Memory B cell (primary cell): ENCODE results near the gene RCOR2.

Source experiments
- ATAC-seq: fragments of 150-1000 bp; cut with Tn5 transposase; 2 replicates; pipeline ENCODE4 v1.10.0; 2021; ENCODE audit warnings: low read depth, mild to moderate bottlenecking, moderate library complexity
- DNase-seq, 2 donors: peaks; one replicate each; pipeline ENCODE4 v3.0.0; 2022; ENCODE audit warnings: low spot score in 2 of 2
- H3K27ac Mint-ChIP-seq: one replicate; pipeline ENCODE4 v1.8.0; 2022; ENCODE audit warnings: mild to moderate bottlenecking, moderate library complexity, mixed read lengths
- H3K27me3 Mint-ChIP-seq: one replicate; pipeline ENCODE4 v1.8.0; 2022; ENCODE audit warnings: mixed read lengths
- H3K36me3 Mint-ChIP-seq: one replicate; pipeline ENCODE4 v1.8.0; 2022; ENCODE audit warnings: mild to moderate bottlenecking, mixed read lengths
- H3K4me1 Mint-ChIP-seq: one replicate; pipeline ENCODE4 v1.8.0; 2022; ENCODE audit warnings: mixed read lengths
- H3K4me3 Mint-ChIP-seq: one replicate; pipeline ENCODE4 v1.8.0; 2022; ENCODE audit warnings: mild to moderate bottlenecking, moderate library complexity, mixed read lengths
- H3K9me3 Mint-ChIP-seq: one replicate; pipeline ENCODE4 v1.8.0; 2022; ENCODE audit warnings: mixed read lengths

RCOR2 gene

GRCh38 chr11:63887386-63887999 lies 29.5 kb downstream of the RCOR2 start:
- Mint-ChIP-seq H3K4me3 (peak overlapping the region; percentile 59), H3K9me3 (no peaks in the 10 kb centered on the region), H3K27ac (peak overlapping the region; percentile 85), H3K27me3 (no peaks in the 10 kb centered on the region), H3K36me3 (no peaks in the 10 kb centered on the region), H3K4me1 (peaks cover 55% of the 10 kb centered on the region)
- DNase-seq (no peak), ATAC-seq (no peak)

DNA sequence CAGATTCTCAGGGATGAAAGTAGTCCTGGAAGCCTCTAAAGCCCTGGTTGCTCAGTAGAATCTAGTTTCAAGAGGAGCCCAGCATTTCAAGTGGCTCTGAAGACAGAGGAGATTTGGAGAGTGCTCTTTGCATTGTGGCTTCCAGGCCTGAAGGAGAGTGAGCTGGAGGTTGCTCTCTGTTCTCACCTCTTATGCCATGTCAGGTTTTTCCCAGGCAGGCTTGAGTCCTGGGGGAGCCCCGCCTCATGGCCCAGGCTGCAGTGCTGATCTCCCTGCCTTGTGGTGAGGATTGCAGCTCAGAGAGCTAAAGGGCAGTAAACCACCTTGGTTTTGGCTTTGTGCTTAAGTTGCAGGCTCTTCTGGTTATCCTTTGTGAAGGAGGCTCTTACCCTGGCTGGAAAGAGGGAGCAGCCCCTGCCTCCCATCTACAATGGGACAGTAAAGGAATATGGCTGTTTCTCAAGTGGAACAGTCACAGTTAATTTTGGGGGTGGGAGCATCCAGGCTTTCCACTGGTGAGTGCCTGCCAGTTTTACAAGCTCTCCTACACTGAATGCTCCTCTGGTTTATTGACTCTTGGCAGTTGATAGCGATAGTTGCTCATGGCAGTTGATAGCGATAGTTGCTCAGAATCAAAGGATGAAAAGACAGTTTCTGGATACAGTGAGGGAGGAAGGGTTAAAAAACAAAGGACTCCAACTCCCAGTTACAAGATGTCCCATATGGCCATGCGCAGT lies 32.6 kb downstream of the RCOR2 start:
- Mint-ChIP-seq H3K27ac (peak overlapping the region; percentile 84), H3K4me1 (peaks cover 44% of the 10 kb centered on the region), H3K36me3 (peaks cover 2% of the 10 kb centered on the region)

DNA sequence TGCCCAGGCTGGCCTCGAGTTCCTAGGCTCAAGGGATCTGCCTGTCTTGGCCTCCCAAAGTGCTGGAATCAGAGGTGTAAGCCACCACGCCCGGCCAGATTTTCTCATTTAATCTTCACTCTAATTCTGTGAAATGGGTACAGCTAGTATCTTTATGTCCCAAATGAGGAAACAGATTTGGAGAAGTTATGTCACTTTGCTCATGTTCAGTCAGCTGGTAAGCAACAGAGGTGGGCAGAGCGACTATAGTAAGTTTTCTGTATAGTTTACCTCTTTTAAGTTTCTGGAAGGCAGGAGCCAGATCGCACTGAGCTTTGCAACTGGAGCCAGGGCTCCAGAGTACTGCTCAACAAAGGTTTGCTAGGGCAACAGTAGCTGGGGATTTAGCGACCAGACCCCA lies 33.2 kb downstream of the RCOR2 start:
- peak overlapping the region; percentile 41 for H3K4me3 Mint-ChIP-seq

More for the DNA sequence above, 32.6 kb downstream of the RCOR2 start:
- Mint-ChIP-seq H3K27me3 (no peaks in the 10 kb centered on the region), H3K4me3 (peak overlapping the region; percentile 41), H3K9me3 (no peaks in the 10 kb centered on the region)
- DNase-seq (no peak), ATAC-seq (no peak)

DNA sequence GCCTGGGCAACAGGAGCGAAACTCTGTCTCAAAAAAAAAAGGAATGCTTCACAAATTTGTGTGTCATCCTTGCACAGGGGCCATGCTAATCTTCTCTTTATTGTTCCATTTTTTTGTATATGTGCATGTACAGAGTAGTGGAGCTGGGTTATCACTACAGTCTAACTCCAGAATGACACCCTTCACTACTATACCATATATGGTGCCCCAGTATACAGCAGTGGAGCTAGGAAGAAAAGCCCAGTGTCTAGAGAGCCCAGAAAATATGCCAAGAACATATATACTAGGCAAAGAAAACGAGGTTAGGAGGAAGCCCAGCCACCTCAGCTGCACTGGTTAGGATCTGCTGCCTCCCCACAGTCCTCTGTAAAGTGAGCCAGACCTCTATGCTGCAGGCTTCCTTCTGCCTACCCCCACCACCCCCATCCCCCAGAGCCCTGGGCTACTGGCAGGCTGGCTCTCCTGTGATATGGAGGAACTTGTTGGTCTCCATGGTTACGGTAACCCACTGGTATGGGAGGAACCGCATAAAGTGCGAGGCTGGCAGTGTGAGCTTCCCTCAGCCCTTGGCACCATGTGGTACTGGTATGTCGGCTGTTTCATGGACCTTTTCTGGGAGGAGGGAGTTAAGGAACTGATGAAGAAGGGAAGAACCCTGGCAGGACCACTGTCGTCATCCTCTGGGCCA lies 34.3 kb downstream of the RCOR2 start:
- H3K4me3 Mint-ChIP-seq = no peak overlapping the region
- ATAC-seq = peak; percentile 89
- peak overlapping the region; percentile 84 for H3K27ac Mint-ChIP-seq

More for the DNA sequence above, 33.2 kb downstream of the RCOR2 start:
- H3K9me3 Mint-ChIP-seq = no peaks in the 10 kb centered on the region
- DNase-seq (no peak), ATAC-seq (peak; percentile 30)
- peaks cover 41% of the 10 kb centered on the region for H3K4me1 Mint-ChIP-seq
- peak overlapping the region; percentile 84 for H3K27ac Mint-ChIP-seq
- peaks cover 2% of the 10 kb centered on the region for H3K36me3 Mint-ChIP-seq
- H3K27me3 Mint-ChIP-seq = no peaks in the 10 kb centered on the region

DNA sequence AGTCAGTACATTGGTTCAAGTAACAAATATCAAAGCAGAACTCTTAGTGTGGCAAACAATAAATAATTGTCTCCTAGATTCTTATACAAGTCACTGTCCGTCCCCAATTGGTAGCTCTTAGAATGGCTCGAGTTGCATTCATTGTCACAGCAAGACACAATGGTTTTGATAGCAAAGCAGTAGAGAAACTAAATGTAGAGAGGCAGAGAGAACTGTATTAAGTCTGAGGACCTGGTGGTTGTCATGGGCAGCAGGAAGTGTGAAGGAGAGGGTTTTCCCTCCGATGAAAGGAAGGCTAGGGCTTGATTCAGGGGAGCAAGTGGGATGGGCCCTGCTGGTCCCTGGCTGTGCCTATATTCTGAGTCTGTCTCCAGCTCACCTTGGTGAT lies 36.6 kb downstream of the RCOR2 start:
- Mint-ChIP-seq H3K4me1 (peaks cover 33% of the 10 kb centered on the region), H3K27ac (peak overlapping the region; percentile 69), H3K4me3 (no peak overlapping the region), H3K36me3 (peaks cover 6% of the 10 kb centered on the region), H3K9me3 (no peaks in the 10 kb centered on the region), H3K27me3 (no peaks in the 10 kb centered on the region)
- DNase-seq (no peak), ATAC-seq (no peak)

More for the DNA sequence above, 34.3 kb downstream of the RCOR2 start:
- peak in 1 of 2 donors; percentile 23 for DNase-seq
- H3K36me3 Mint-ChIP-seq = peaks cover 4% of the 10 kb centered on the region
- H3K27me3 Mint-ChIP-seq = no peaks in the 10 kb centered on the region
- no peaks in the 10 kb centered on the region for H3K9me3 Mint-ChIP-seq
- H3K4me1 Mint-ChIP-seq = peaks cover 37% of the 10 kb centered on the region

DNA sequence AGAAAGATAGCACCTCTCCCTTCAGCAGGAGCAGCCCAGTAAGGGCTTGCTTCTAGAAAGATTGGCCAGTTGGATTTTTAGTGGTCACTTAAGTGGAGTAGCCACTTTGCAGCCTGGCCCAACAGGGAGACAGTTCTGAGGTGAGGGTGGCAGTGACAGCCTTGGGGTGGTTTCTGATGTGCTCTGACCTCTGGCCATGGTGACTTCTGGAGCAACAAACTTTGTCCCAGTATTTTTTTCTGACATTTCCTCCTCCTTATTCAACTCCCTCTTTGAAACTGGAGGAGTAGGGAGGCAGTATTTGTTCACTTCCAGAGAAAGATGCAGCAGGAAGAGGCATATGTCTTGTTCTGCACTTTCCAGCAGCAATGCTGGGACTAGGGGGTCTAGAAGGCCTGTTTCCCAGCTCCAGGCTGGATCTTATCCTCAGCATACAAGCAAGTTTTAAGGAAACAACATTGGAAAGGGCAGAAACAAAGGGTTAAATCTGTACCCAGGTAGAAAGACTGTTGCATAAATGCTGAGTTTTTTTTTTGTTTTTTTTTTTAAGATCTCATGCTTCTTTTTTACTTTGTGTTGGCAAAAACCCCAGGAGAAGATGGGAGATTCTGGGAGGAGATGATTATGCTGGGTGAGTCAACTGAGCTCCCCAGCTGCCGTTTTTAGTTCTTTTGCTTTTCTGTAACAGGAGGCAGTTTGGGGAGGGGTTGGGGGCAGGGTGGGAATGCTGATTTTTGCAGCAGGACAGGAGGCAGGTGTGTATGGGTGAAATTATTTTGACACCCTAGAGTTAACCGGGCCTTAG lies 37.2 kb downstream of the RCOR2 start:
- peak overlapping the region; percentile 69 for H3K27ac Mint-ChIP-seq
- no peaks in the 10 kb centered on the region for H3K27me3 Mint-ChIP-seq
- ATAC-seq = no peak
- peaks cover 7% of the 10 kb centered on the region for H3K36me3 Mint-ChIP-seq
- DNase-seq = no peak
- H3K4me1 Mint-ChIP-seq = peaks cover 34% of the 10 kb centered on the region
- no peaks in the 10 kb centered on the region for H3K9me3 Mint-ChIP-seq
- H3K4me3 Mint-ChIP-seq = no peak overlapping the region

DNA sequence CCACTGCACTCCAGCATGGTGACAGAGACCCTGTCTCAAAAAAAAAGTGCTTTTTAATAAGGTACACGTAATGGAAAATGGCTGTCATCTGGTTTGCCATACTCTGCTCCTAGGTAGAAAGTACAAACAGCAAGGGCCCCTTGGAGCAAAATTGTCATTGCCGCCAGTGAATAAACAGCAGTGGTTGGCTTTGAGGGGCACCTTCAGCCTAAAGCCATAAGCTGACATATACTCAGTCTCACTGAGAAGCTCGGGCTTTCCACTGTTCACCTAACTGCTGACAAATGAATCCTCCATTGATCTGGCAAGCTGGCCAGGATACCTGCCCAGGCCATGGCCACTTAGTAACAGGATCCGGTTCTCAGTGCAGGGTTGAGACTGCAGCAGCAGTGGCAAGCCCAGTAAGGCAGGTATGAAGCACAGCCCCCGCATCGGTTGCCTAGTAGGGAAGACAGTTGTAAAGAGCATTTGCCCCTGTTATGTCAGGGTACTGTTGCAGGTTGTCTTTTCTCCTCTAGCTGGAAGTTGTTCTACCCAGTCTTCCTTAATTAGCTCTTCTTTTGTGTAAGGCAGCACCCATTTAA lies 39.2 kb downstream of the RCOR2 start:
- H3K36me3 Mint-ChIP-seq = peaks cover 7% of the 10 kb centered on the region
- no peak overlapping the region for H3K4me3 Mint-ChIP-seq
- ATAC-seq = no peak
- H3K4me1 Mint-ChIP-seq = peaks cover 28% of the 10 kb centered on the region
- no peaks in the 10 kb centered on the region for H3K27me3 Mint-ChIP-seq
- H3K9me3 Mint-ChIP-seq = no peaks in the 10 kb centered on the region
- no peak for DNase-seq
- H3K27ac Mint-ChIP-seq = peak overlapping the region; percentile 75

DNA sequence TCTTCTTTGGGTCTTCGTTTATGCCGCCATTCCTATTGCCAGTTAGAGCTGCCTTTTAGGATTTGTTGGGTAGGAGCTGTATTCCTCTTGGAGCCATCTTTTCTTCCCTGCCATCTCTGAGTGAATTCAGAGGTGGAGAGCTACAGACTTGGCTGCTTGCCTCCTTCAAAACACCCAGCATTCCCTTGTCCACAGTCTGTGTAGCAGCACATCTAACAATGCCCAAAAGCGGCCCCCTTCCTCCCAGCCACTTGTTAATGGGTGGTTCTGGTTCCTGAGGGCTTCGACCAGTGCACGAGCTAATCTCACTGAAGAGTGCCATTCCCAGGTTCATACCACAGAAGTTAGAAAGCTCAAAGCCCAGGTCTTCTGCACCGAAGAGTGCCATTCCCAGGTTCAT lies 40.3 kb downstream of the RCOR2 start:
- DNase-seq (no peak), ATAC-seq (no peak)
- no peak overlapping the region for H3K4me3 Mint-ChIP-seq
- H3K27ac Mint-ChIP-seq = no peak overlapping the region
- H3K36me3 Mint-ChIP-seq = peaks cover 7% of the 10 kb centered on the region
- peaks cover 27% of the 10 kb centered on the region for H3K4me1 Mint-ChIP-seq
- H3K9me3 Mint-ChIP-seq = no peaks in the 10 kb centered on the region
- no peaks in the 10 kb centered on the region for H3K27me3 Mint-ChIP-seq

GRCh38 chr11:63875506-63876065 lies 41.4 kb downstream of the RCOR2 start:
- Mint-ChIP-seq H3K36me3 (peaks cover 9% of the 10 kb centered on the region), H3K4me3 (no peak overlapping the region), H3K27me3 (no peaks in the 10 kb centered on the region), H3K9me3 (no peaks in the 10 kb centered on the region), H3K27ac (no peak overlapping the region), H3K4me1 (peaks cover 30% of the 10 kb centered on the region)
- DNase-seq = no peak
- no peak for ATAC-seq

- H3K27me3 Mint-ChIP-seq = no peaks in the 10 kb centered on the region
- no peak overlapping the region for H3K4me3 Mint-ChIP-seq
- H3K27ac Mint-ChIP-seq = peak overlapping the region; percentile 45
- ATAC-seq (no peak), DNase-seq (no peak)
- peaks cover 34% of the 10 kb centered on the region for H3K4me1 Mint-ChIP-seq
- peaks cover 9% of the 10 kb centered on the region for H3K36me3 Mint-ChIP-seq
- H3K9me3 Mint-ChIP-seq = no peaks in the 10 kb centered on the region
Observed at GRCh38 chr11:63874511-63874910, 42.5 kb downstream of the RCOR2 start.

DNA sequence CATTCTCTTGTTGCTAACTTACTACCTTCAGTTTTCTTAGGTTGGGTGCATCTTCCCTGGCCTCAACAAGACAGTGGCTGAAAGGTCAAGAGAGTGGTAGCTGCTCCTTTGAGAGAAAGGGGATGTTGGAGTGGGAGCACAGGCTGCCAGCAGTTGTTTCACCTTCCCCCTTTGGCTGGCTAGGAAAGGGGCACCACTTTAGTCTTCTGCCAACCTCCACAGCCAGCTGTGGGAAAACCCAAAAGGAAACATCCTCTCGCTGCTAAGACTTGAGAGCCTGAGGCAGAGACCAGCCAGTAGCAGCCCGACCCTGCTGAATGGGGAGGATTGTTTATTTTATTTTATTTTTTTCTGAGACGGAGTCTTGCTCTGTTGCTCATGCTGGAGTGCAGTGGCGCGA lies 43.7 kb downstream of the RCOR2 start:
- peak overlapping the region; percentile 45 for H3K27ac Mint-ChIP-seq

GRCh38 chr11:63872800-63873197 lies 44.2 kb downstream of the RCOR2 start:
- no peak overlapping the region for H3K4me3 Mint-ChIP-seq
- H3K27ac Mint-ChIP-seq = peak overlapping the region; percentile 45
- H3K4me1 Mint-ChIP-seq = peaks cover 43% of the 10 kb centered on the region
- DNase-seq (no peak), ATAC-seq (no peak)
- no peaks in the 10 kb centered on the region for H3K27me3 Mint-ChIP-seq
- H3K9me3 Mint-ChIP-seq = no peaks in the 10 kb centered on the region
- peaks cover 9% of the 10 kb centered on the region for H3K36me3 Mint-ChIP-seq

More for the DNA sequence above, 43.7 kb downstream of the RCOR2 start:
- ATAC-seq (no peak), DNase-seq (no peak)
- no peak overlapping the region for H3K4me3 Mint-ChIP-seq
- H3K27me3 Mint-ChIP-seq = no peaks in the 10 kb centered on the region
- H3K4me1 Mint-ChIP-seq = peaks cover 44% of the 10 kb centered on the region
- no peaks in the 10 kb centered on the region for H3K9me3 Mint-ChIP-seq
- H3K36me3 Mint-ChIP-seq = peaks cover 10% of the 10 kb centered on the region
